SHP77 treated with DMSO at 0.1 percent for 48 hours (cell line): ENCODE measurements around the gene NAA40.
"Not testable (repeated sequence)": the region's sequence is repeated elsewhere in the genome, so short reads cannot be mapped to it uniquely, and the experiment has no call there.

Experiments used
- DNase-seq: peaks from one replicate; lab custom pipeline; 2025; lab: John Stamatoyannopoulos, UW

The NAA40 gene

GRCh38 chr11:63939397-63939891 is 642 bp downstream of the NAA40 start:
- DNase-seq, result no peak

DNA sequence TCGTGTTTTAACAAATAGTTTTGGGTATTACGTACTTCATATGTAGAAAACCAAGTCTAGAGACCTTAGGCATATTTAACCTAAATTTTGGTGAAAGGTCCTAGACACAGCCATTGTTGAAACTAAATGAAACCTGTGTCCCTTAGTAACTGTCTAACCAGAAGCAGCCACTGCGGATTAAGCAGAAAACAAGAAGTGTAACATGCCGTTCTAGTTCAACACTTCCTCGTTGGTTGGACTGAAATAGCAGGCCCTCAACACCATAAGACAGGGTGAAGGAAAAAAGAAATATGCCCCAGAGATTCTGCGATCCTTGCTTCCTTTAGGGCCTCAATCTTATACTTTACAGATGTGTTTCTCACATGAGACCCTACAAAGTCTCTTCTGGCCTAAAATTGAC is 2.0 kb downstream of the NAA40 start:
- DNase-seq, result no peak

GRCh38 chr11:63941901-63942300 is 3.1 kb downstream of the NAA40 start:
- no peak for DNase-seq

DNA sequence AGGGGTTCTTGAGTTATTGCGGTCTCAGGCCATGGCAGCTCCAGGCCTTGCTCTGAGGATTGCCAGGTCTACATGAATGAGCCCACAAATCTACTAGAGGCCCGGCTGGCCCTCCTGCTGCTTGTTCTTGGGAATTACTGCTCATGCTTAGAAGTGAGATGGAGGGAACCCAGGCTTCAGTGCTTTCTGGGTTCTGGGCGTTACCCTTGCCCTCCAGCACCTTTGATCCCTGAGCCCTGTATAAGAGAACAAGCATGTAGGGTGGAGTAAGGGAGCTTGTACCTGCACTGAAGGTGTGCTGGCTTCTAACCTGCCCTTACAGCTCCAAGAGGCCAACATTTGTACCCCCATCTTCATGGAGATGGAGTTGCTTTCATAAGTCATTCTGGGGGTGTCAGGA is 4.0 kb downstream of the NAA40 start:
- DNase-seq, result no peak

- DNase-seq, result no peak
Observed at GRCh38 chr11:63944987-63945386, 6.2 kb downstream of the NAA40 start.

DNA sequence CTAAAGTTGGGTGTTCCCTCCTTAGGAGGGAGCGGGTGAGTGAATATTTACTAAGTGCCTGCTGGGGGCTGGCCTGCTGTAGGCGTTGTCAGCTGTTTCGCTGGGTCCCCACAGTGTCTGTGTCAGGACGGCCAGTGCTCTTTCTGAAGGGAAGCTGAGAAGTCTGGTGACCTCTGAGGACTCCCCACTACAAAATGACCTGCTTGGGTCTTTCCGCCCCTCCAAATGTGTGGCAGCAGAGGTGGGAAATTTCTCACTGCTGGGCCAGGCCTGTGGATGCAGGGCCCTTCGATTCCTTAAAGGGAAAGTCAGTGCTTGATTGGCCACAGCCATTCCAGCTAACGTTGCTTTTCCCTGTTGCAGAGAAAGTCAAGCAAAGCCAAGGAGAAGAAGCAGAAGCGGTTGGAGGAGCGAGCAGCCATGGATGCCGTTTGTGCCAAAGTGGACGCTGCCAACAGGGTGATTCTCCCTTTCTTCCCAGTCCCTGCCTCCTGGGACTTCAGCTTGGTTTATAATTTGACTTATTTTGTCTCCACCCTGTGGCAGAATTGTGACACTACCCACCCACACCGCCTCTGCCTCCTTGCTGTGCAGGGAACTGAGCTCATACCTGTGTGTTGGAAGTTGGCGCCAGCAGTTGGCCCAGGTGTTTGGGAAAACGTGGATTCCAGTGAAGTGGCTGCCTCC is 6.8 kb downstream of the NAA40 start:
- DNase-seq, result peak; percentile 28

GRCh38 chr11:63951779-63952536 is 13.2 kb downstream of the NAA40 start:
- DNase-seq, result no peak

DNA sequence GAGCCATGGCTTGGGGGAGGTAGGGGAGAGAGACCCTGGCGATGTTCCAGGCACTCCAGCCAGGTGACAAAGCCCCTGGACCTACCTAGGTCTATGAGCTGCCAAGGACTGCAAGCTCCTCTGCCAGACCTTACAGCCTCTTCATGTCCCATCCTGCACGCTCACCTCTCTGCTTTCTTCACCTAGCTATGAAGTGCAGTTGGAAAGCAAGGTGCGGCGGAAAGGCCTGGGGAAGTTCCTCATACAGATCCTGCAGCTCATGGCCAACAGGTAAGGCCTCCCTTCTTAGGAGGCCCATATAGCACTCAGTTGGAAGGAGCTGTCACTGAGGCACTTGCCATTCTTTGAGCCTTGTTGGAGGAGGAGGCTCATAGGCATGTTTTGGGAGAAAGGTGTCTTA is 13.8 kb downstream of the NAA40 start:
- no peak for DNase-seq

DNA sequence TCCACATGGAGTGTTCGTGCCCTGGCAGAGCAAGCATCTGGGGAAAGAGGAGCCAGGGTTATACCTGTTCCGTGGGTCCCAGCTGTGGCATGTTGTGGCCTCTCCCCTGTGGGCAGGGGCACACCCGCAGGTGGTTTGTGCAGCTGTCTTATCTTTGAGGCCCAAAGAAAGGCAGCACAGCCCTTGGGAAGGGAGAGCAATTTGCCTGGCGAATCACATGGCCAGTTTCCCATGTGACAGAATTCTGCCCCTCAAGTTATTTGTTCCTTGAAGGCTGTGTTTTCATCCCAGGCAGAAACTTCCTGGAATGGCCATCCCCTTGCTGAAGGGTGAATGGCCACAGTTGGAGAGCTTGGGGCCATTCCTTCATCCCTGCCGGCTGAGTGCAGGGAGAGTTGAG is 19.2 kb downstream of the NAA40 start:
- no peak for DNase-seq

DNA sequence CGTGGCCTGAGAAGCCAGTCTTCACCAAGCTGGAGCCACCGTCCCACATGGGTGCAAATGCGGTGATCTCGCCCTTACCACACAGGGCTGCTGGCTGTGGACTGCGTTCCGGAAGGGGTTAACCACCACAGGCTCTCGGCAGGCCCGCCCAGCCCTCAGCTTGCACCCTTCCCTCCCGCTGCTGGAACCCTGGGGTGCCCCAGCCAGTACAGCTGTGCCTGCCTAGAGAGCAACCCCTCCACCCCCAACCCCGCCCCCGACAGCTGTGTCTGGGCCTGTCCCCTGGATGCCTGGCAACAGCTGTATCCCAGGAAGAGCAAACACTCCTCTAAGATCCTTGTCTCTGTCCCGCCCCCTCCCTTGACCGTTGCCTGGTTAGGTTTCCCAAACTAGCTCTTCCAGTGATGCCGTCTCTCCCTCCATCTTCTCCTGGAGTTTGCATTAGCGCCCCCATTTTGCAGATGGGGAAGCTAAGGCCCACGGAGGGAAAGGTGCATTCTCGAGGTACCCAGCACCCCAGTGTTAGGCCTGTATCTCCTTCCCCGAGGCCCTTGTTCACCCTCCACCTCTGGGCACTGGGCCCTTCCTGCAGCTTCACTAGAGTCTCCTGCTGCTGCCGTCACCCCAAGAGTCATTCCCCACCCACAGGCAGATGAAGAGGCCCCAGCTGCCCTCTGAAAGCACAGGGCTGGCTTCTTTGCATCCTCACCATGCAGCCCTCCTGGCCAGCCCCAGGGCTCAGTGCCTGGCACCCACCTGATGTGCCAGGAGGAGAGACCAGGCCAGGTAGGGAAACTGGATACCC is 23.0 kb downstream of the NAA40 start:
- DNase-seq, result no peak

- DNase-seq, result not testable (repeated sequence)
Observed at GRCh38 chr11:63963895-63964294, 25.1 kb downstream of the NAA40 start.

GRCh38 chr11:63966444-63966843 is 27.6 kb downstream of the NAA40 start:
- no peak for DNase-seq

GRCh38 chr11:63969461-63969860 is 30.7 kb downstream of the NAA40 start:
- no peak for DNase-seq

GRCh38 chr11:63970902-63971301 is 32.1 kb downstream of the NAA40 start:
- DNase-seq, result no peak

- DNase-seq, result not testable (repeated sequence)
Observed at GRCh38 chr11:63973912-63974258, 35.1 kb downstream of the NAA40 start.

GRCh38 chr11:63974259-63975143 is 35.7 kb downstream of the NAA40 start, which contains the start of gene COX8A:
TSS of gene COX8A (plus strand) at chr11:63974620. CDS start at chr11:63974681, 61 bp downstream.
- peak; percentile 98 for DNase-seq

GRCh38 chr11:63978551-63979239 is 39.9 kb downstream of the NAA40 start:
- DNase-seq, result no peak

DNA sequence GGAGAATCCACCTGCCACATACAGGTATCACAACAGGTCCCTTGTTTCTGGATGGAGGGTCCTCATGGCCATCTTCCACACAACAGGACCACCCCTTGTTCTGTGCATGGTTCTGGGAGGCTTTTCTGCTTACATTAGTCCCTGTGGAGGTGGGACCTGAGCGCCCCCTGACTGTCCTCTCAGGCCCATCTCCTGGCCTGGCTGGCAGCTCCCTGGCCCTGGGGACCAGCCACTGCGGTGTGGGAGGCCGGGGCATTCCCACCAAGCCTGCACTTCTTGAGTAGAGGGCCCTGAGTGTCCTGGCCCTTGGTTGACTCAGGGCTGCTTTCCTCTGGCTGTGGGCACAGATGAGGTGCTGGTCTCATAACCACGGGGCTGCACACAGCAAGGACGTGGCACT is 40.6 kb downstream of the NAA40 start:
- DNase-seq, result no peak

- no peak for DNase-seq
Observed at GRCh38 chr11:63985812-63986155, 47.0 kb downstream of the NAA40 start.

- DNase-seq, result peak; percentile 84
Observed at GRCh38 chr11:63986156-63986931, 47.5 kb downstream of the NAA40 start, which contains the start of gene OTUB1. TSS of gene OTUB1 (plus strand) at chr11:63986438. CDS start at chr11:63986457, 19 bp downstream.
